Stromal cell of bone marrow (primary cell): ENCODE results near the gene NOL3.

Source experiments
- DNase-seq: peaks from one replicate; pipeline ENCODE4 v3.0.0-alpha.2; 2012; ENCODE audit warnings: low read depth

Gene NOL3

DNA sequence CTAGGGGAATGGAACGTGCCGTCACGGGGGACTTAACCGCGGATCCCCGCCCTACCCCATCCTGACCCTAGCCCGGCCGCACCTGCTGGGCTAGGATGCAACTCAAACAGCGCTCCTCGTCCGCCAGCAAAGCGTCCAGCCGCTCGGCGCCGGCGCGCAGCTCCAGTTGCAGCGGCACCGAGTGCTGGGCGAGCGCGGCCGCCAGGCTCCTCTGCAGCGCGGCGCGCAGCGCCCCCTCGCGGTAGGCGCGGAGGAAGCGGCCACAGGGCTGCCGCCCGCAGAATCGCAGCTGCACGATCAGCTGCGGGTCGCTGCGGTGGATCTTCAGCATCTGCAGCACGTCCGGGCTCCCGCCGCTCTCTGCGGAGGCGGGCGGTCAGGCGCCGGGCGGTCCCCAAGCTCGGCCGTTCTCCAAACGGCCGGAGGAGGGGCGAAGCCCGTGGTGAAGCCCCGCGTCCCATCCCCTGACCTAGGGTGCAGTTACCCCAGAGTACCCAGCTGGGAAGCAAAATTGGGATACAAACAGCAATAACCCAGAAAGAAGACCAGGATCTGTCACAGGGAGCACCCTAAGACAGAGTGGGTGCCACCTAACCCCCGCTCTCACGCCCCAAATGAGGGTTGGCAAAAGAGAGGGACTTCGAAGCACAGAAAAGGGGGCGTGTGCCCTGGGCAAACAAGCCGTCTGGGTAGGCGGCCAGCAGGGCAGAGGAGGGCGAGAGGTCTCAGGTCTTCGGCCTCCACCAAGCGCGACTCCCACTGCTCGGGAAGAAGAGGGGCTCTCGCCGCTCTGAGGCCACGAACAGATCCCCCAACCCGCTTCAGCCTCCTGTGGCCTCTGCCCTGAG, 14.8 kb upstream of the NOL3 start:
- no peak for DNase-seq

DNA sequence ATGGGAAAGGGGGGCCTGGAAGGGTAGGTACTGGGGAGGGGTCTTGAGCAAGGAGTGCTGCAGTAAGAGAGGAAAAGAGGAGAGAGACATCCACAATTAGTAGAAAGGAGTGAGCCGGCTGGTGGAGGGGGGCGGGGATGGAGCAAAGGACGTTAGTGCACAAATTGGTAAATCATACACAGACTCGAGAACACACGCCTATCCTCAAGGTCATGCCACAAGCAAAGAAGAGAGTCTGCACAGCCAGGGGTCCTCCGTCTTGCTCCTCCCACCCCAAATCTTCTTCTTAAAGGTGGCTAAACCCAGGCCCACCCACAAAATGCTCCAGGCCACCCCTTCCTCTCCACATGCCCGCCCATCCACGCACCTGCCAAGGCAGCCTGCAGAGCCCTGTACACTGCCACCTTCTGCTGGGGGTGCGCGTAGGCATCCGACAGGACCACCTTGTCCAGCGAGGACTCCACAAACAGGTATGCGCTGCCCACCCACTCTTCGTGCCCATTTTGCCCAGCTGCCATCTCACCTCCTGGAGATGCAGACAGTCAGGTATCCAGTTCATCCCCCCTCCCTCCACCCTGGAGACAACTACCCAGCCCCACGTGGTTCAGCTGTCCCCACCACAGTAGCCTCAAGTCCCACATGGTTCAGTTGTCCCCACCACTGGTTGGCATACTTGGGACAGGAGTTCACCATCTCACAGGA, 14.0 kb upstream of the NOL3 start:
- DNase-seq, result no peak

DNA sequence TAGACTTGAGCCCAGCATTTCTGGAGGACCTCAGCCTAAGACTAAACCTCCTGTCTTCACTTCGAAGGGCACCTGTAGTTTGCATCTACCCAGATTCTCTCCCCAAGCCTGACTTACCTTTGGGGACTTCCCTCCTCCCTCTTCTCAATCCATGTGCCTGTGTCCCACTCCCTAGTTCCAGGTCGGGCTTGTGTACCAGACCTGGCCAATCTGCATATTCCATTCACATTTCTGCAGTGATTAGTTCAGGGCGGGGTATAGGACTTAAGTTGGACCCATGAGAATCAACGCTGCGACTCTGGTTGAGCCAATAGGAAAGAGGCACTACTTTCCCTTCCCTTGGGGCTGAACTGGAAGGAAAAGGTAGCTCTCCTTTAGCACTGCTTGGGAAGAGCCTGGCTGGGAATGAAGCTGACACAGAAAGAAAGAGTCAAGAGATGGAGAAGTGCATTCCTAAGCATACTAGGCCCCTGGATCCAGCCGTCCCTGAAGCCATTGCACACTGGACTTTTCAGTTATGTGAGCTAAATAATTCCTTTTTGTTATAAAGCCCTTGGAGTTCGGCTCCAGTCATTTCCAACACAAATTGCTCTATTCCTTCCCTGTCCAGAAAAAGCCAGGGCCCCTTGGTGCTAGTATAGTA, 13.1 kb upstream of the NOL3 start:
- no peak for DNase-seq

DNA sequence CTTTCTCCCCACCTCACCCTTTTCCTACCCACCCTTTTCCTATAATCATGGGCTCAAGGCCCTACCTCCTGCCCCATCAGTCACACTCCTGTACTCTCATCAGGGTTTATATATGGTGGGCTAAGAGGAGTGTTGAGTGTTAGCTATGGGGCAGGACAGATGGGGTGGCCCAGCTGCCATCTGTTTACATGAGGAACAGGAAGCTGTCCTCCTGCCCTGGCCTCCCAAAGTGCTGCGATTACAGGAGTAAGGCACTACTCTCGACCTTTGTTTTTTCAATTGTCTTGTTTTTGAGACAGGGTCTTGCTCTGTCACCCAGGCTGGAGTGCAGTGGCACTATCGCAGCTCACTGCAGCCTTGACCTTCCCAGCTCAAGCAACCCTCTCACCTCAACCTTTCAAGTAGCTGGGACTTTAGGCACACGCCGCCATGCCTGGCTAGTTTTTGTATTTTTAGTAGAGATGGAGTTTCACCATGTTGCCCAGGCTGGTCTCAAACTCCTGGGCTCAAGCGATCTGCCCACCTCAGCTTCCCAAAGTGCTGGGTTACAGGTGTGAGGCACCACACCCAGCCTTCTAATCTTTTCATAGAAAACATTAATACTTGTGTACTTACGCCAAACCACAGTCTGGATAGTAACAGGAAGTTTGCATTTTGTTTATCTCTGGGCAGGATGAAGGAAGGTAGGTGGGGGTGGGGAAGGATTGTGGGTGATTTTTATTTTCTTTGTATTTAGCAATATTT, 12.3 kb upstream of the NOL3 start:
- no peak for DNase-seq

DNA sequence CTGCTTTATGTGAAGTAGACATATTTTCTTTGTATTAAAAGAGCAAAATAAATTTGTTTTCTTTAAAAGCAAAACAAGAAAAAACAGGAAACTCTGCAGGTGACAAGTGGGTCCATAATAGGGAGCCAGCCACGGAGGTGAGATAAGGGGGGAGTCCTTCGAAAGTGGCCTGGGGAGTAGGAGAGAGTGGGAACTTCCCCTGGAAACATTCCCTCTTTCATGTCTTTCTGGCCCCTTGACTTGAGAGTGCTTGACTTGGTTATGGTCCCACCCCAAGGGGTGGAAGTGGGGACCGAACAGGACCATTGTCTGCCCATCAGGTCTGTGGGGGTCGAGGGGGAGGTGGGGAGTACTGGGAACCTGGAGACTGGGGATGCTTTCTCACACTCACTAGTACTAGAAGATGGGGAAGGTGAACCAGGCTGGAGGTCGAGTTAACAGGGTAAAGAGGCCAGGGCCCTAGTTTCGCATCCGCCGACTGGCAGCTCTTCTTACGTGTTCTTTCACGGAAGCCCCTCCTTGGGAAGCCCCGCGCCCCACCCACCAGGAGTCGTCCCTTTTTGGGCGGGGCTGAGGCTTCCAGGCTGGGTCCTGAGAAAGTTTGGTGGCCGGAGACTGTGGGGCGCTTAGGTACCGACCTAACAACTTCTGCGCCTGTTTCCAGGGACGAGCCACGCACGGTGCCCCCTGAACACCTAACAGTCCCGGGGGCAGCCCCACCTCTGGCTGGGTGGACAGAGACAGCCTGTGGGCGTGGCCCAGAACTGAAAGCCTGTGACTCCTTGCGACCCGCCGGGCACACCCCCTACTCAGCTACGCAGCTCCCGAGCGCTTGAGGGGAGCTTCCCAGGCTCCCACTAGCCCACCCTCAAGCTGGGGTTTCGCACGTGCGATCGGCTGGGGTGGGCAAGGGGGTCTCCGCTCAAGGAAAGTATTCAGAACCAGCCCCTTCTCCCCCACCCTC, 11.4 kb upstream of the NOL3 start:
- no peak for DNase-seq

DNA sequence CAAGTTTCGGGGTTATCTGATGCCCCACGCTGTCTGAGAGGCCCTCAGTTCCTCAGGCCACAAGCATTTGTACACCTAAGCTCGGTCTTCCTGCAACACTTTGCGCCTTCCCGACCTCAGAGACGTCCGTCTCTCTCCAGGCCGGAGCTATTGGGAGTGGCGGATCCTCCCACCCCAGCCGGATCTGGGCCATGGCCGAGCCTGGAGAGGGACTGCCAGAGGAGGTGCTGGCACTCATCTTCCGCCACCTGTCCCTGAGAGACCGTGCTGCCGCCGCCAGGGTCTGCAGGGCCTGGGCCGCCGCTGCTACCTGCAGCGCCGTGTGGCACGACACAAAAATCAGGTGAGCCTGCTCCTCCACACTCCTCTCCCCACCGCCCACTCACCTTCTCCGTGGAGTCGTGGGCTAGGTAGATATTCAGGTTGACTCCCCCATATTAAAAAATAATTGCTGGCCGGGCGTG, 8.7 kb upstream of the NOL3 start:
- DNase-seq, result no peak

DNA sequence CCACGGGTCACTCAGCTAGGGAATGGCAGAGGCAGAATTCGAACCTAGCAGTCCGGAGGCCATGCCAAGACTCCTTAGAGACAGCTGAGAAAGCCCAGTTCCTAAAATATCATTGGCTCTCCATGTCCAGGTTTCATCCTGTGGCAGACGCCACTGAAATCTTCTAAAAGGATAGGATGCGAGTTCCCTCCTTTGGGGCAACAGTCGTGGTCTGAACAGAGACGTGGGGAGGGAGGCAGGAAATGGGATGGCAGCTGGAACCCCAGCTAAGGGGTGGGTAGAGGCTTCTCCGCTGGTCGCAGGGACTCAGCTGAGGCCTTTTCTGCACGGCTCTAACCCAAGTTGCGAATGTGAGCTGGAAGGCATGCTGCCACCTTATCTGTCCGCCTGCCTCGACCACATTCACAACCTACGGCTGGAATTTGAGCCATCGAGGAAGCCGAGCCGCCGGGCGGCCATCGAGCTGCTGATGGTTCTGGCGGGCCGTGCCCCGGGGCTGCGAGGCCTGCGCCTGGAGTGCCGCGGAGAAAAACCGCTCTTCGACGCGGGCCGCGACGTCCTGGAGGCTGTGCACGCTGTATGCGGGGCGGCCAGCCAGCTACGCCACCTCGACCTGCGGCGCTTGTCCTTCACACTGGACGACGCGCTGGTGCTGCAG, 7.7 kb upstream of the NOL3 start:
- no peak for DNase-seq

DNA sequence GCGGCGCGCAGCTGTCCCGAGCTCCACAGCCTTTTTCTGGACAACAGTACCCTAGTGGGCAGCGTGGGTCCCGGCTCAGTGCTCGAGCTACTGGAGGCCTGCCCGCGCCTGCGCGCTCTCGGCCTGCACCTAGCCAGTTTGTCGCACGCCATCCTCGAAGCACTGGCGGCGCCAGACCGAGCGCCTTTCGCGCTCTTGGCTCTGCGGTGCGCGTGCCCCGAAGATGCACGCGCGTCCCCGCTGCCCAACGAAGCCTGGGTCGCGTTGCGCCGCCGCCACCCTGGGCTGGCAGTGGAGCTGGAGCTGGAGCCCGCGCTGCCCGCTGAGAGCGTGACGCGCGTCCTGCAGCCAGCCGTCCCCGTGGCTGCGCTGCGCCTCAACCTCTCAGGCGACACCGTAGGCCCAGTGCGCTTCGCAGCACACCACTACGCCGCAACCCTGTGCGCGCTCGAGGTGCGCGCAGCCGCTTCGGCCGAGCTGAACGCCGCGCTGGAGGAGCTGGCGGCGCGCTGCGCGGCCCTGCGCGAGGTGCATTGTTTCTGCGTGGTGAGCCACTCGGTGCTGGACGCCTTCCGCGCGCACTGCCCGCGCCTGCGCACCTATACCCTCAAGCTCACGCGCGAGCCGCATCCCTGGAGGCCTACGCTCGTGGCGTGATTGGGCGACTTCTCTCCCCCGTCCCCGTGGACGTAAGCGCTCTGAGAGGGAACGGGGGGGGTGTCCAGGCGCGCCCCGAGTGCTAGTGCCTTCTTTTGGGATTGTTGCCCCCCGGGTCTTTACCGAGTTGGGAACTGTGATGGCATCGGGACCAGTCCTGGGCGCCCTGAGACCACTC, 7.0 kb upstream of the NOL3 start:
- DNase-seq, result no peak

DNA sequence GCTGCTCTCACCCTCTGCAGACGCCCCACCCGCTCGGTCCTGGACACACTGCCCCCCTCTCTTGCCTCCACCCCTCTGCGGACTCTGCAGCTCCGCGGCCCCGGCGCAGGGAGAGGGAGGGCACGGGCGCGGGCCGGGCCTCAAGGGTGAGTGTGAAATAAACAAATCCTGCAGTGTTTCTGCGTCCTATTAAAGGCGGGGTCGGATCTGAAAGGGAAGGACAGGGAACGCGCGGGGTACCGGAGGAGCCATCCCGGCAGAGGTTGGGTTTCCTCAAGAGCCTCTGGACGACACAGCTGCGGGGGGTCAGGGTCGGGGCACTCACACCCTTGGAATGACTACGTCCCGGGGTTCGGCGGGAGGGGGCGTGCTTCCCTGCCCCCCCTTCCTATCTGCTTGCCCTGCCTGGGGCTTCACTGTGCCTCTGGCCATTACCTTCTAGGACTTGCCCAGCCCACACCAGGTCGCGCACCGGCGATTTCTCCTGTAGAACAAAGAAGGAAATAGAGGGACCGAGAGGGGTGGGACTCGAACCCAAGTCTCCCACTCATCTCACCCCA, 6.3 kb upstream of the NOL3 start:
- no peak for DNase-seq

DNA sequence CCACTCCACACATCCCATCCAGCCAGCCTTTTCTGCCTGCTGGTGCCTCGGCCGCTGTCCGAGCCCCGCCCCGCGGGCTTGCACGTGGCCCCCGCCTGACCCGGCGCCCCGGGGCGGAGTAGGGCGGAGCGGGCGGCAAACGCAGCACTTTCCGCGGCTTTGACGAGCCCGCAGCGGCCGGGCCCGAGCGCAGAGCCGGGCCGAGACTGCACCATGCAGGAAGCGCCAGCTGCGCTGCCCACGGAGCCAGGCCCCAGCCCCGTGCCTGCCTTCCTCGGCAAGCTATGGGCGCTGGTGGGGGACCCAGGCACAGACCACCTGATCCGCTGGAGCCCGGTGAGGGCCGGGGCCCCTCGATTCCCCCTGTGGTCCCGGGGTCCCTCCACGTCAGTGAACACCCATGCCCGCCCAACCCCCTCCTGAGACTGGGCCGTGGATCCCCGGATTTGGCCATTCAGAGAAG, 5.7 kb upstream of the NOL3 start, which contains the start of gene HSF4:
HSF4 (plus strand) TSS at position 147 of the 463 bp plus-strand sequence; CDS start at position 214, 67 bp downstream.
- no peak for DNase-seq

DNA sequence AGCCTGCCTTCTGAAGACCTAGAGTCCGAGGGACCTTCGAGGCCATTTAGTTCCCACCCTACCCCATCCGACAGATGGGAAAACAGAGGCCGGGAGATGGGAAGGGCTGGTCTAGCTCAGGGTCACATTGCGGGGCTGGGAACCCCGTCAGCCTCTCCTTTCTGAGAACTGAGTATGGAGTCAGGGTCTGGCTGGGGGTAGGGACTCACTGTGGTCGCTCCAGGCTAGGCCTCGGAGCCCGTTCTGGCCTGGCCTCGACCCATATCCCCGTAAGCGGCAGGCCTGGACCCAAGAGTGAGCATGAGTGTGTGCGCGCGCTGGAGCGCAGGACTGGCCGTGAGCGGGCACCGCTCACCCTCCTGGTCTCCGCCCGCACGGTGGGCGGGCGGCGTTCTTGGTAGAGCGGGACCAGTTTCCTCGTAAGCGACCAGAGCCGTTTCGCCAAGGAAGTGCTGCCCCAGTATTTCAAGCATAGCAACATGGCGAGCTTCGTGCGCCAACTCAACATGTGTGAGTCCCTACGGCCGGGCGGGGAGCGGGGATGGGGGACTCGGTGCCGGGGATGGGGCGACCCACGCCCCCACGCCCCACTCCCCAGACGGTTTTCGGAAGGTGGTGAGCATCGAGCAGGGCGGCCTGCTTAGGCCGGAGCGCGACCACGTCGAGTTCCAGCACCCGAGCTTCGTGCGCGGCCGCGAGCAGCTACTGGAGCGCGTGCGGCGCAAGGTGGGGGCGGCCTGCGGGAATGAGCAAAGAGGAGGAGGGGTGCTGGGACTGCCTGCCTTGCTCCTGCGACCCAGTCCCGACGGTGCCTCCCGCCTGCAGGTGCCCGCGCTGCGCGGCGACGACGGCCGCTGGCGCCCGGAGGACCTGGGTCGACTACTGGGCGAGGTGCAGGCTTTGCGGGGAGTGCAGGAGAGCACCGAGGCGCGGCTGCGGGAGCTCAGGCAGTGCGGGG, 4.9 kb upstream of the NOL3 start:
- no peak for DNase-seq

DNA sequence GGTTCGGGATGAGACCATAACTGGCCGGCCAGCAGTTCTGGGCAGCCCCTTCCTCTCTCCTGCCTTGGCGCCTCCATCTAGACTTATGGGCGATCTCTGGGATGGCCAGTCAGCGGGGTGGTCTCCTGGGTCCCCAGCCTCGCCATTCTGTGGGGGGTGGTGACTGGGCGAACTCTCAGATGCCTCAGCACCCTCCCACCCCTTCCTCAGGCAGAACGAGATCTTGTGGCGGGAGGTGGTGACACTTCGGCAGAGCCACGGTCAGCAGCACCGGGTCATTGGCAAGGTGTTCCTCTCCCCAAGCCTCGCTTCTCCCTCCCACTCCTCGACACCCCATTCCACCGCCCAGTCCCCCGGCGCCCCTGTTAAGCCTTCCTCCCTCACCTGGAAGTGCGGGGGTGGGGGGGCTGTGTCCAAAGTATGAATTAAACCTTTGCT, 4.2 kb upstream of the NOL3 start:
- DNase-seq, result no peak

DNA sequence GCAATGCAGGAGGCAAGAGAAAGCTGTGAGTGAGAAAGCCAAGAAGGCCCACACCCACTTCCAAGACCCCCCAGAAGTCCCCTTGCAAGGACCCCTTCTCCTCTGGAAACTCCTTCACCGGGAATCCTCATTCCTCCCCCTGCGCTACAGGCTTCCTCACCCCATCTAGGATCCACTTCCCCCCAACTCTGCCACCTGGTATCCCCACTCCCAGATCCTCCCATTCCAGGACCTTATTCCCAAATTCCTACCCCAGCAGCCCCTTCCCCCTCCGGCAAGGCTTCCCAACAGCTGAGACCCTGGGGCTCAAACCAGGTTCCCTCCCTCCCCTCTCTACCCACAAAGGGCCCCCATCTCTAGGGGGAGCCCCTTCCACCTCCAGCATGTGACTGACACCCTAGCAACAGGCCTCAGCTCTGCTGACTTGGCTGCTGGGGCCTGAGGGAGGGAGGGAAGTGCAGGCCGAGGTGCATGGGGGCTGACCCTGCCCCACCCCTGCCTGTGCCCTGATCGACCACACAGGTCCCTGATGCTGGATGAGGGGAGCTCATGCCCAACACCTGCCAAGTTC, 3.7 kb upstream of the NOL3 start:
- no peak for DNase-seq

DNA sequence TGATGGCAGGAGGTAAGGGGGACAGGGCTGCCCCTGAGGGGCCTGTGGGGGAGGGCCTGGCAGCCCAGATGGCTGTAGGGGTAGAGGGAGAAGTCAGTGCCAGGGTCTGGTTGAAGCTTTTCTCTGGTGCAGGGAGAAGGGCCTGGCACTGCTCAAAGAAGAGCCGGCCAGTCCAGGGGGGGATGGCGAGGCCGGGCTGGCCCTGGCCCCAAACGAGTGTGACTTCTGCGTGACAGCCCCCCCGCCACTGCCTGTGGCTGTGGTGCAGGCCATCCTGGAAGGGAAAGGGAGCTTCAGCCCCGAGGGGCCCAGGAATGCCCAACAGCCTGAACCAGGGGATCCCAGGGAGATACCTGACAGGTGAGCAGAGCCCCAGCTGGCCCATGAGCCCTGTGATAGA, 2.8 kb upstream of the NOL3 start:
- no peak for DNase-seq

DNA sequence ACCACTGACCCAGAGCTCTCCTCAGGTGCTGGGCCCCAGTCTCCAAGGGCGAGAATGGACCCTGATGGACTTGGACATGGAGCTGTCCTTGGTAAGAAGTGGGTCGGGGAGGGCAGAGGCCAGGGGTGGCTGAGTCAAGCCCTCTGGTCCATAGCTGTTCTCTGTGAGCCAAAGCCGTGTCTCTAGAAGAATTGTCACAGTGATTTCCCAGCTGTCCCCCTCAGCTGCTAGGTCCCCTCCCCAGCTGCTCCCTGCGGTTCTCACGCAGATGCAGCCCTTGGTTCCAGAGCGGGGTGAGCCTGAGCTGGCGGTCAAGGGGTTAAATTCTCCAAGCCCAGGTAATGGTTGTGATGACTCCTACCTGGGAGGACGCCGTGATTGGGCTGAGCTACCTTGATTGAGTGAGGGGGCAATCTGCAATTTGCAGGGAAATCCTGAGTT, 1.3 kb upstream of the NOL3 start:
- no peak for DNase-seq

DNA sequence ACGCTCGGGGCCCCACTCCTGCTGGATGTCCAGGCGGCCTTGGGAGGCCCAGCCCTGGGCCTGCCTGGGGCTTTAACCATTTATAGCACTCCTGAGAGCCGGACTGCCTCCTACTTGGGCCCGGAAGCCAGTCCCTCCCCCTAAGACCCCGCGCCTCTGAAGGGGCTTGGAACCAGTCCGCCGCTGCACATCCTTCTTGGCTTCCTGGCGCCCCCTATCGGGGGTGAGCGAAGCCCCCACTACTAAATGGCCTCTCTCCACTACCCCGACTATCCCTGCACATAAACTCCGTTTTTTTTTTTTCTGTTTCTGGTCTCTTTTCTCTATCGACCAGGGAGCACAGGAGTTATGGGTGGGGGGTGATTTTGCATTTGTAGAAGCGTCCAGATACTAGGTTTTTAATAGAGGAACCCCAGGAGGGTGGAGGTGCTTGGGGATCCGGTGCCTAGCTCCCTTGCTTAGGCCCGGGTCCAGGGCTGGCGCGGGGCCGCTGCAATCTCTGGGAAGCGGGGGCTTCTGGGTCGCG, 633 bp upstream of the NOL3 start:
- no peak for DNase-seq
